A549 (cell line): ENCODE measurements around the gene SIRPA. TPM values are rescaled to one million over a fixed set of nuclear protein-coding genes. Genes with fewer than 3 reads are reported as not detected.
A peak's percentile ranks its signal among the peaks of the same experiment; 100 is the strongest.

Experiments used
- ATAC-seq, 2 experiments: fragments of 200-7000 bp in 1 of 2; fragments of >200 bp in 1 of 2; cut with Nextera tagmentation in 1 of 2; cut with Tn5 transposase in 1 of 2; 3 replicates each; pipeline versions ENCODE4 v1.8.0 to v1.9.1; 2018 to 2020; ENCODE audit warnings: mild to moderate bottlenecking in 1 of 2, moderate library complexity in 1 of 2
- CTCF ChIA-PET: fragments of 300-600 bp; sonication (Branson Sonifier 250); formaldehyde crosslinking; extraction: SDS; loops from one replicate; lab custom pipeline; 2021; ENCODE audit warnings: antibody characterized with exemption, inconsistent platforms; lab: Yijun Ruan, JAX
- POLR2A ChIA-PET: fragments of 350-600 bp; formaldehyde crosslinking; extraction: SDS; loops from one replicate; lab custom pipeline; 2021; ENCODE audit warnings: antibody characterized with exemption, inconsistent platforms; lab: Yijun Ruan, JAX
- DNase-seq, 2 experiments: peaks; one replicate each; pipeline versions ENCODE4 v3.0.0 to v3.0.0-alpha.2; 2011 to 2016; ENCODE audit warnings: low read depth in 1 of 2, low spot score in 1 of 2
- FAIRE-seq: peaks from 2 replicates; lab custom pipeline; 2011; peaks lifted over from hg19 to GRCh38; lab: Jason Lieb, UNC
- H3K27ac ChIP-seq, 2 experiments: fragments of >200 bp; sonication (Bioruptor Twin); formaldehyde crosslinking; 3 replicates each; pipeline ENCODE4 v1.5.1; 2016 to 2017
- H3K4me1 ChIP-seq: fragments of >200 bp; sonication (Bioruptor Twin); formaldehyde crosslinking; 3 replicates; pipeline ENCODE4 v1.6.1; 2016
- H3K4me2 ChIP-seq: fragments of >200 bp; sonication (Bioruptor Twin); formaldehyde crosslinking; 3 replicates; pipeline ENCODE4 v1.6.1; 2016
- H3K4me3 ChIP-seq: fragments of >200 bp; sonication (Bioruptor Twin); formaldehyde crosslinking; 3 replicates; pipeline ENCODE4 v1.5.1; 2016
- H3K9me3 ChIP-seq: fragments of >200 bp; sonication (Bioruptor Twin); formaldehyde crosslinking; 3 replicates; pipeline ENCODE4 v1.6.1; 2016
- CBX2 ChIP-seq: fragments of 200-600 bp; sonication (generic); IDR thresholded peaks from 2 replicates; pipeline ENCODE4 v1.6.1; 2016; ENCODE audit warnings: low read depth, mild to moderate bottlenecking, borderline replicate concordance
- CTCF ChIP-seq: fragments of >200 bp; sonication (Bioruptor Twin); formaldehyde crosslinking; IDR thresholded peaks from 3 replicates; pipeline ENCODE4 v1.5.1; 2016
- EP300 ChIP-seq, 2 experiments: fragments of >200 bp; sonication (Bioruptor Twin); formaldehyde crosslinking; IDR thresholded peaks; 2 replicates in 1 of 2; 3 replicates in 1 of 2; pipeline ENCODE4 v1.6.1; 2016 to 2017
- HDAC2 ChIP-seq: fragments of 200-600 bp; sonication (generic); IDR thresholded peaks from 2 replicates; pipeline ENCODE4 v1.6.1; 2016
- JUN ChIP-seq, 2 experiments: fragments of >200 bp; sonication (Bioruptor Twin); formaldehyde crosslinking; IDR thresholded peaks; 2 replicates in 1 of 2; 3 replicates in 1 of 2; pipeline ENCODE4 v1.6.1; 2016 to 2017
- KDM1A ChIP-seq: fragments of 200-600 bp; sonication (generic); IDR thresholded peaks from 2 replicates; pipeline ENCODE4 v1.6.1; 2016; ENCODE audit warnings: low read depth, mild to moderate bottlenecking
- MAFK ChIP-seq: fragments of 450-650 bp; IDR thresholded peaks from 2 replicates; pipeline ENCODE4 v1.6.1; 2014; ENCODE audit not compliant: partially characterized antibody
- MAX ChIP-seq: IDR thresholded peaks from 2 replicates; pipeline ENCODE4 v1.6.1; 2012
- MAZ ChIP-seq: fragments of 150-350 bp; IDR thresholded peaks from 2 replicates; pipeline ENCODE4 v1.6.1; 2014; ENCODE audit warnings: antibody characterized with exemption, low read depth, low read length, borderline replicate concordance
- NFE2L2 ChIP-seq: fragments of 150-350 bp; conservative IDR thresholded peaks from 2 replicates; pipeline ENCODE4 v1.6.1; 2014; ENCODE audit warnings: low read length
- NPAS2 ChIP-seq: fragments of 250-450 bp; sonication (Bioruptor Pico); IDR thresholded peaks from 2 replicates; pipeline ENCODE4 v1.8.0; 2022; ENCODE audit warnings: mild to moderate bottlenecking, moderate library complexity, borderline replicate concordance
- NR3C1 ChIP-seq: fragments of >200 bp; sonication (Bioruptor Twin); formaldehyde crosslinking; IDR thresholded peaks from 3 replicates; pipeline ENCODE4 v1.6.1; 2017
- PHF8 ChIP-seq: fragments of 200-600 bp; sonication (generic); IDR thresholded peaks from 2 replicates; pipeline ENCODE4 v1.6.1; 2016; ENCODE audit warnings: low read depth, mild to moderate bottlenecking, antibody characterized with exemption, moderate library complexity, borderline replicate concordance
- POLR2A ChIP-seq: IDR thresholded peaks from 2 replicates; pipeline ENCODE4 v1.6.1; 2012; ENCODE audit warnings: mild to moderate bottlenecking, low read length
- RNF2 ChIP-seq: fragments of 200-600 bp; sonication (generic); IDR thresholded peaks from 2 replicates; pipeline ENCODE4 v1.6.1; 2016; ENCODE audit warnings: low read depth, mild to moderate bottlenecking, antibody characterized with exemption, moderate library complexity, borderline replicate concordance
- USF2 ChIP-seq: fragments of 450-650 bp; IDR thresholded peaks from 2 replicates; pipeline ENCODE4 v1.6.1; 2014; ENCODE audit warnings: antibody characterized with exemption
- ZFP36 ChIP-seq: fragments of 450-650 bp; IDR thresholded peaks from 2 replicates; pipeline ENCODE4 v1.6.1; 2014; ENCODE audit warnings: borderline replicate concordance; ENCODE audit not compliant: partially characterized antibody
- ZSCAN20 ChIP-seq: fragments of 250-450 bp; sonication (Bioruptor Pico); IDR thresholded peaks from 2 replicates; pipeline ENCODE4 v1.8.0; 2022; ENCODE audit warnings: mild to moderate bottlenecking, moderate library complexity
- WGBS: methylation state at CpG from one replicate; pipeline ENCODE4 v1.1.6; 2017; ENCODE audit errors: missing lambda C conversion rate; 5-methylcytosine and 5-hydroxymethylcytosine counted together
- polyA plus RNA-seq, 4 experiments: library from polyadenylated mRNA; depleted of rRNA in 3 of 4; stranded (reverse); fragments of >200 nt; fragmentation: RNase III in 1 of 4; extraction: RNeasy Plus Mini Kit Qiagen cat#74134 plus additional on column Dnase treatment in 1 of 4; gene quantifications; 2 replicates in 3 of 4; 3 replicates in 1 of 4; pipeline ENCODE4 v1.2.3, GENCODE V29; 2011 to 2017

Gene SIRPA
- polyA plus RNA-seq, 2 of the 4 experiments (the other 2 are of a cell fraction), result 12.8 to 21.6 TPM

GRCh38 chr20:1894471-1894950 lies 696 bp upstream of the SIRPA start:
- H3K4me1 ChIP-seq, result peaks cover 44% of the 10 kb centered on the region
- ATAC-seq, result peak; percentile 71 to 74
- POLR2A ChIA-PET, result interaction anchor here (0.6 kb wide), 1 partner anchor 94 kb away, joined by 5 read pairs; no protein-coding TSS in a partner anchor
- FAIRE-seq, result no peak
- peak in 1 of 2 experiments; percentile 30; a peak in 2 of 5 replicates for TF ChIP-seq JUN (IDR thresholded peaks at IDR 0.05)
- peak; percentile 58; the same call in 1 of the 2 replicates for TF ChIP-seq PHF8
- TF ChIP-seq EP300 (IDR thresholded peaks at IDR 0.05), result no peak
- CTCF ChIA-PET, result interaction anchor here (1.9 to 2.4 kb wide), 2 partner anchors 92 to 118 kb away, joined by 5 to 9 read pairs; no protein-coding TSS in a partner anchor
- WGBS, result 3% methylated on average over 6 of the region's 70 CpGs
- no peaks in the 10 kb centered on the region for H3K9me3 ChIP-seq
- DNase-seq, result peak in 1 of 2 experiments; percentile 62
- H3K4me3 ChIP-seq, result peak overlapping the region; percentile 71
- H3K4me2 ChIP-seq, result peak overlapping the region; percentile 92
- H3K27ac ChIP-seq, result peak overlapping the region; percentile 93 to 98

GRCh38 chr20:1895674-1896483 lies 672 bp downstream of the SIRPA start:
- peak in 1 of 2 experiments; percentile 3; a peak in 2 of 6 replicates for ATAC-seq
- DNase-seq, result peak in 1 of 2 experiments; percentile 35
- H3K4me2 ChIP-seq, result peak overlapping the region; percentile 92
- H3K27ac ChIP-seq, result peak overlapping the region; percentile 93 to 98
- no peak for FAIRE-seq
- CTCF ChIA-PET, result interaction anchor here (0.6 to 1.5 kb wide), 10 partner anchors 9 to 276 kb away, joined by 3 to 6 read pairs (median 4); no protein-coding TSS in a partner anchor
- TF ChIP-seq CTCF (no peak), KDM1A (peak; percentile 97), CBX2 (no peak), HDAC2 (peak; percentile 95), ZFP36 (peak; percentile 92), POLR2A (no peak), NR3C1 (no peak), MAX (peak; percentile 27; the same call in 1 of the 2 replicates), MAFK (no peak), NFE2L2 (no peak)
- POLR2A ChIA-PET, result interaction anchor here (1.1 kb wide), 1 partner anchor 82 kb away, joined by 3 read pairs; no protein-coding TSS in a partner anchor
- H3K9me3 ChIP-seq, result no peaks in the 10 kb centered on the region
- WGBS, result 65% methylated on average over 22 of the region's 24 CpGs
- H3K4me1 ChIP-seq, result peaks cover 53% of the 10 kb centered on the region
- H3K4me3 ChIP-seq, result peak overlapping the region; percentile 71

GRCh38 chr20:1896484-1897258 lies 1.5 kb downstream of the SIRPA start:
- ATAC-seq, result no peak
- TF ChIP-seq CTCF (no peak), RNF2 (no peak), NPAS2 (no peak), MAZ (no peak), ZSCAN20 (CRISPR knock-in tag) (no peak), USF2 (no peak)
- TF ChIP-seq, all 56 proteins: peak for 0
- DNase-seq, result no peak
- Histone ChIP-seq H3K9me3 (no peaks in the 10 kb centered on the region), H3K4me3 (peak overlapping the region; percentile 71; the same call in 1 of the 3 replicates), H3K27ac (peak overlapping the region in 1 of 2 experiments; percentile 98; a peak in 3 of 6 replicates), H3K4me2 (peak overlapping the region; percentile 92), H3K4me1 (peaks cover 52% of the 10 kb centered on the region)
- CTCF ChIA-PET, result interaction anchor here (0.6 to 1.5 kb wide), 11 partner anchors 8 to 275 kb away, joined by 3 to 6 read pairs (median 4); no protein-coding TSS in a partner anchor
- FAIRE-seq, result no peak
- WGBS, result 90% methylated on average over 12 of the region's 12 CpGs
- POLR2A ChIA-PET, result interaction anchor here (0.6 to 1.1 kb wide), 2 partner anchors 83 to 87 kb away, joined by 3 read pairs; no protein-coding TSS in a partner anchor
